AG10803 (cell line): Measurements from ENCODE around the gene SLC12A1.

Source experiments
- DNase-seq: peaks from one replicate; pipeline ENCODE4 v3.0.0; 2010; ENCODE audit warnings: low read depth
- H3K4me3 ChIP-seq: 2 replicates; pipeline ENCODE4 v1.5.1; 2011; ENCODE audit warnings: mild to moderate bottlenecking, low read length, control low read depth
- TF ChIP-seq, protein P1 (sequence below): conservative IDR thresholded peaks from 2 replicates; pipeline ENCODE4 v1.5.1; 2011; ENCODE audit warnings: mild to moderate bottlenecking, low read length, control low read depth, inconsistent platforms

SLC12A1 gene

DNA sequence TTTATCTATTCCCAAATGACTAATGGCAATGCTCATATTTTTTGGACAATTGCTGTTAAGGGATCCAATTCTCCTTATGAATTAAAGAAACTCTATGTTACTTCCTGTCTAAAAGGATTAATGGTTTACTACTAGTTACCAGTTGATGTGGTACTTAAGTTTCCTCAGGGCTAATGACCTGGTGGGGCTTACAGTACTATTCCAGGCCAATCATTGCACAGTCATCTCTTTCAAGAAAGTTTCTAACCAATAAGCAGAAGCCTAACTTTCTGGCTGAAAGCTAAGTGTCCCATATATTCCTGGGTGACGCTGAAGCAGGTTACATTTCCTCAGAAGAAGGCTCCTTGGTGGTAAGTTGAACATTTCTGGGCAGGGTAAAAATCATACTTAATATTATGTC, at the start of gene SLC12A1:
TSS of gene SLC12A1 (plus strand) at position 322 of the 400 bp plus-strand sequence. CDS start 1,418 bp downstream, outside the sequence.
- DNase-seq, result no peak
- TF ChIP-seq, protein P1, sequence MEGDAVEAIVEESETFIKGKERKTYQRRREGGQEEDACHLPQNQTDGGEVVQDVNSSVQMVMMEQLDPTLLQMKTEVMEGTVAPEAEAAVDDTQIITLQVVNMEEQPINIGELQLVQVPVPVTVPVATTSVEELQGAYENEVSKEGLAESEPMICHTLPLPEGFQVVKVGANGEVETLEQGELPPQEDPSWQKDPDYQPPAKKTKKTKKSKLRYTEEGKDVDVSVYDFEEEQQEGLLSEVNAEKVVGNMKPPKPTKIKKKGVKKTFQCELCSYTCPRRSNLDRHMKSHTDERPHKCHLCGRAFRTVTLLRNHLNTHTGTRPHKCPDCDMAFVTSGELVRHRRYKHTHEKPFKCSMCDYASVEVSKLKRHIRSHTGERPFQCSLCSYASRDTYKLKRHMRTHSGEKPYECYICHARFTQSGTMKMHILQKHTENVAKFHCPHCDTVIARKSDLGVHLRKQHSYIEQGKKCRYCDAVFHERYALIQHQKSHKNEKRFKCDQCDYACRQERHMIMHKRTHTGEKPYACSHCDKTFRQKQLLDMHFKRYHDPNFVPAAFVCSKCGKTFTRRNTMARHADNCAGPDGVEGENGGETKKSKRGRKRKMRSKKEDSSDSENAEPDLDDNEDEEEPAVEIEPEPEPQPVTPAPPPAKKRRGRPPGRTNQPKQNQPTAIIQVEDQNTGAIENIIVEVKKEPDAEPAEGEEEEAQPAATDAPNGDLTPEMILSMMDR, result no peak
- H3K4me3 ChIP-seq, result no peak within 1 kb of the TSS

DNA sequence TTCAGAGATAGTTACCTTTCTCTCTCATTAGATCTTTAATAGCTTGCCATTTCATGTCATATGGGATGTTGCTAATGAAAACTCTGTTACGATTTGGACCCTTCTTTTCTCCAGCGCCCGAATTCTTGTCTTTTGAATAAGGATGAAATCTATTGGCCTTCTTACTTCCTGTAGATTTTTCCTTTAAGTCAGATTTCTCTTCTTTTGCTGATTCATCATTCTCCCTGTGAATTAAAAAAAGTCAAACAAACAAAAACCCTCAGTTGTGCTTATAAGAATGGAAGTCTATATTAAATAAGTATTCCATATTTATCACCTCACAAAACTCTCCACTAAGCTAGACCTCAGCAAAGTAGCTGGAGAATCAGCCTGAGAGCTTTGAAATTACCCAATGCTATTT, 37.5 kb upstream of the SLC12A1 start:
- H3K4me3 ChIP-seq, result no peak overlapping the region
- TF ChIP-seq, protein P1, result no peak
- DNase-seq, result no peak

DNA sequence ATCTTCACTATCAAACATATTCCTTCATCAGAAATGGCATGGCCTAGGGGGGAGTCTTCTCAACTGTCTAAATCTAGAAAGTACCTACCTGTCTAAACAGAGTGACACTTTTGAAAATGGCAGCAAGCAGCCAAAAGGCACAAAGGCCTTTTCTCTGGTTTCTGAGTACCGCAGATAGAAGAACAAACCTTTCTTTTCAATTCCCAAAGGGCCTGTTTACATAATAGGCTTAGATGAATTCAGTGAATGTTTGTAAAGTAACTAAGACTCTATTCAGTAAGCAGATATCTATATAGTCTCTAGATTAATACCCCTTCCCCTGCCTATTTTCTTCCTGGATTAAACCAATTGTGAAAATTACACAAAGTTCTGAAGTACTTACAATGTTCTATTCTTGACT, 35.1 kb upstream of the SLC12A1 start:
- H3K4me3 ChIP-seq, result no peak overlapping the region
- no peak for DNase-seq
- TF ChIP-seq, protein P1, result no peak

DNA sequence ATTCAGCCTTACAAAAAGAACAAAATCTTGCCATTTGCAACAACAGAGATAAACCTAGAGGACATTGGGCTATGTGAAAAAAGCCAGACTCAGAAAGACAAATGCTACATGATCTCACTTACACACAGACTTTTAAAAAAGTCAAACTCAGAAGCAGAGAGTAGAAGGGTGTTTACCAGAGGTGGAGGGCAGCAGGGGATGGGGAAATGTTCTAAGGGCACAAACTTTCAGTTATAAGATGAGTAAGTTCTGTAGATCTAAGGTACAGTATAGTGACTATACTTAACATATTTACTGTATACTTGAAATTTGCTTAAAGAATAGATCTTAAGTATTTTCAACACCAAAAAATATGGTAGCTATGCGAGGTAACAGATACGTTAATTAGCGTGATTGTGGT, 31.0 kb upstream of the SLC12A1 start:
- DNase-seq, result no peak
- TF ChIP-seq, protein P1, result no peak
- no peak overlapping the region for H3K4me3 ChIP-seq

DNA sequence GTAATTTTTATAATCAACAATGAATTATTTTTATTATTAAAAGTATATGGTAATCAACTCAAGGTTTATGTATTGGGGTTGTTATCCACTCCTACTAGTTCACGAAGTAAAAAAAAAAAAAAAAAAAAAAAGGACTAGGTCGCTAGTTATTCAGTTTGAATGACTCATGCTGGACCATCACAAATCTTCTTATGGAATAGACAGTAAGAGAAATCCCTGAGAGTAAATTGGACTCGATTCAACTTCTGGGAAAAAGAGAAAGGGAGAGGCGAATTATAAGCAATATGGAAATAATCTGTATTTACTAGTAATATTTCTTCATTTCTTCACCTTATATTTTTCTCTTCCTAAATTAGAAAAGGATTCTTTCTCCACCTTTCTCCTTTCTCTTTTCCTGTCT, 30.0 kb upstream of the SLC12A1 start:
- no peak for DNase-seq
- H3K4me3 ChIP-seq, result no peak overlapping the region
- TF ChIP-seq, protein P1, result no peak

DNA sequence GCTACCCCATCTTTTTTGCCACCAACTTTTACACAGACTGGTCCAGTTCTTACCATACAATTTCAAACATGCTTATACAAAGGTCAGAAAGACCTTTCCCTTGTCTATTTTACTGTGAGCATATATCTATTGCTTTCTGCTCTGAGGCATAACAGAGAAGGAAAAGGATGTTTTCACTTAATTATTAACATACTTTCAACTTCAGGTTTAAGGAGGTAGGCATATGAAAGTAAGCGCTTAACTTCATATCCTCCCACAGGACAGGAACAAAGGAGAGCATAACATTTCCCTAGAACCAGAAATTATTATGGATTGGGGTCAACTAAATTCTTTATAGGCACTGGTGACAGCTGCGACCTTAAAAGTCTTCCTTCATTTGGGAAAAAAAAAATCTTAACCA, 29.1 kb upstream of the SLC12A1 start:
- H3K4me3 ChIP-seq, result peak overlapping the region; percentile 63
- no peak for DNase-seq
- TF ChIP-seq, protein P1, result no peak

DNA sequence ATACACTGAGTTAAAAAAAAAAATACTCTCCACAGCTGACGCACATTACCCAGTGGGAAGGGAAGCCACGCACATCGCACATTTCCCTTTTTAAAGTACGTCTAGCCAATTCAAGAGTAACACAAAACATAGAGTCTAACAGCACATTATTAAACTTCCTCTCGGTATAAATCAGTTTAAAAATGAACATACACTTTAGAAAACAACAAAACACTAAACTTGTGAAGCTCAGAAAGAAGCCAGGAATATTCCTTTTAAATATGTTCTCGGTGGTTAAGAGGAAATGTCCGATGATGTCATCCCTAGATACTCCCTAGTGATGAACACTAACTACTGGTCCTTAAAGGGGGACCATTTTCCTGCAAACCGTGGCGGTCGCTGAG, 28.7 kb upstream of the SLC12A1 start:
- TF ChIP-seq, protein P1, result no peak
- DNase-seq, result peak; percentile 34

More for the DNA sequence above, 28.7 kb upstream of the SLC12A1 start:
- peak overlapping the region; percentile 63 for H3K4me3 ChIP-seq
